GM13977 (cell line): ENCODE results near the gene EPAS1.

Experiments
- DNase-seq: peaks from one replicate; pipeline ENCODE4 v3.0.0; 2012; ENCODE audit warnings: low spot score
- CTCF ChIP-seq: IDR thresholded peaks from 2 replicates; pipeline ENCODE4 v1.5.1; 2012; ENCODE audit warnings: mild to moderate bottlenecking, control low read depth; ENCODE audit not compliant: insufficient read depth; ENCODE audit errors: extremely low read depth, missing control alignments
- in situ Hi-C: fragments of 300-500 bp; cut with MboI; formaldehyde crosslinking; loops from one replicate; pipeline ENCODE4 v1.12.0; 2022; ENCODE audit warnings: low sequenced_read_pairs, low pct_unique_long_range_greater_than_20kb, mixed read lengths, inconsistent platforms; ENCODE audit not compliant: unreplicated experiment

The EPAS1 gene

DNA sequence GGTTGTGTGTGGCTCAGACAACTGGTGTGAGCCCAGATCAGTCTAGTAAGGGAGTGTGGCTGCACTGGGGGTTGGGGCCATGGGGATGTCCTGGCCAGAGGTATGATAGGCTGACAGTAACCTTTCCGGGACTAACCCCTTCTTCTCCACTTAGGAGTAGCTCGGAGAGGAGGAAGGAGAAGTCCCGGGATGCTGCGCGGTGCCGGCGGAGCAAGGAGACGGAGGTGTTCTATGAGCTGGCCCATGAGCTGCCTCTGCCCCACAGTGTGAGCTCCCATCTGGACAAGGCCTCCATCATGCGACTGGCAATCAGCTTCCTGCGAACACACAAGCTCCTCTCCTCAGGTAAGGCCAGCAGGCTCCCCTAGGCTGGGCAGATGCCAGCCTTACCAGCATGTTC lies 49.5 kb downstream of the EPAS1 start:
- in situ Hi-C loops, result no loop called here
- no peak for DNase-seq
- TF ChIP-seq CTCF, result no peak

DNA sequence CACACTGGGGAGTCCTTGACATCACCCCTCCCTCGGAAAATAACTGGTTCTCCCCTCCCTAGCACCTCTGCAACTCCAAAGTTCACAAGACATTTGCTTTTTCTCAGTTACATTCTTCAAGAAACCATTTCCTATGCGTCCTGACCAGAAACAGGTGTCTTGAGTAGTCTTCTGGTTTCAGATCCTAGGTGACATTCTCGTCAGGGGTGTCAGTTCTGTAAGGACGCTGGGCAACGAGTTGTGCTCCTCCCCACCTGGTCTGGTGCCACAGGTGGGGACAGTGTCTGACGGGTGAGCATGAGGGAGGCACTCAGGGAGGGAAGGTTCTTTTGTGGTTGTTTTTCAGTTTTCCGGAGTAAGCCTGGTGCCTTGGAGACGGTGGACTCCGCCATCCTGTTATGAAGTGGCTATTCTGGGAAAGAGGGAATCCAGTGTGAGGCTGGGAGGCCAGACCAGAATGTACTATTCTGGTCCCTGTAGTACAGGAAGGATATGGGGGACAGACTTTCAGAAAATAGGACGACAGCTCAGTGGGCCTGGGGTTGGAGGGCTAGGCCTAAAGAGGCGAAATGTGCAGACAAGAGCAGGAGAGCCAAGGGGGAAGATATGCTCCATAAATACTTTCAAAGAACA lies 50.6 kb downstream of the EPAS1 start:
- no peak for TF ChIP-seq CTCF
- DNase-seq, result no peak
- in situ Hi-C loops, result no loop called here

DNA sequence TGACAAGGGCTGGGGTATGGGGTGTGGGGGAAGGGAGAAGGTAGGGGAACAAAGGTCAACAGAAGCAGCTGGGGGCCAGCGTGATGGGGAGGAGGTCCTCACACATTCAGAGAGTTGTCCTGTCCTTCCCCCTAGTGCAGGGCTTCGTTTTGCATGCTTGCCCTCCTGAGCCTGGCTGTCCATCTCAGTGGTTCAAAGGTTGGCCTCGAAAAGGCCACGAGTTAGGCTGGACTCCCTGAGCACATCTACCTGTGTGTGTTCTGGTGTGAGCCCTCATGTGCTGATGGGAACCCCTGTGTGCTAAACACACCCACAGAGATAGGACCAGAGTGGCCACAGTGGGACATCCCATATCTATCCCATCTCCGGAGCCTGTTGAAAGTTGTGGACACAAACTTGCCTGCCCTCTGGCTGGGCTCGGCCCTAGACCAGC lies 51.9 kb downstream of the EPAS1 start:
- no peak for DNase-seq
- in situ Hi-C loops, result no loop called here
- no peak for TF ChIP-seq CTCF

DNA sequence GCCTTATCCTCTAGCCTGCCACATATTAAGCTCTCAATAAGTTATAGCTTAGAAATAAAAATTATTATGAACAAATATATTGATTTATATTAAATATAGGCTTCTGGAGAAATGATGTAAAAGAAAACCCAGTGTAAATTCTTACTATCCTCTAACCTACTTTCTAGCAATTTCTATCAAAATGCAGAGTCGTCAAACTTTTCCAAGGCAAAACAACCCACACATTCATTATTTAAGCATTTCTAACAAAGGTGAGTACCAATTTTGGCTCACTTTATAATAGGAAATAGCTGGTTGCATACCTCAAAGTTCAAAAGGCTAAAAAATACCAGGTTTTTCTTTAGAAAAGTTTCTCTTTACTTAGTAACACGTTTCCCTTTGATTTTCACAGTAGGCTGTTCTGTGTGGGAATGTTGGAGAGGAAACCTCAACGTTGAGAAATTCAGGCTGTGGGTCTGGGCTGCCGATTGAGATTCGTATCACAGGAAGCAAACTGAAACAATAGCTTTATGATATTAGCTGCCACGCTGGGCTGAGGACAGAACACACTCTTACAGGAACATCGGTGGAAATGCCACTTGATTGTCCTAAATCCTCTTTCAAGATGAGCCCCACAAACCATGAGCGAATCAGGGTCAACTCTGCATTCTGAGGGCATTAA lies 53.0 kb downstream of the EPAS1 start:
- in situ Hi-C loops, result loop anchor here (25.0 kb wide), 1 partner anchor 313 kb away; no protein-coding TSS in a partner anchor
- TF ChIP-seq CTCF, result no peak
- no peak for DNase-seq

GRCh38 chr2:46351098-46351749 lies 54.0 kb downstream of the EPAS1 start:
- in situ Hi-C loops, result loop anchor here (25.0 kb wide), 1 partner anchor 314 kb away; no protein-coding TSS in a partner anchor
- no peak for DNase-seq
- TF ChIP-seq CTCF, result no peak

GRCh38 chr2:46351750-46352138 lies 54.5 kb downstream of the EPAS1 start:
- DNase-seq, result no peak
- in situ Hi-C loops, result loop anchor here (25.0 kb wide), 1 partner anchor 314 kb away; no protein-coding TSS in a partner anchor
- no peak for TF ChIP-seq CTCF
